OCI-LY3 (cell line): ENCODE measurements around the gene HOMEZ.
"Not testable (repeated sequence)": the region's sequence is repeated elsewhere in the genome, so short reads cannot be mapped to it uniquely, and the experiment has no call there.

ENCODE experiments used
- H2AFZ ChIP-seq: fragments of 200-600, 300-600 bp; shearing (Covaris generic); 2 replicates; pipeline ENCODE4 v1.6.0; 2014; ENCODE audit warnings: antibody characterized with exemption, low read depth, low read length
- H3K27ac ChIP-seq: fragments of 200-600, 300-600 bp; sonication (generic); 2 replicates; pipeline ENCODE4 v1.5.1; 2014; ENCODE audit warnings: mild to moderate bottlenecking, low read length, moderate library complexity, mixed read lengths
- H3K27me3 ChIP-seq: fragments of 200-600, 300-600 bp; sonication (generic); 2 replicates; pipeline ENCODE4 v1.6.1; 2014; ENCODE audit warnings: low read depth, low read length, mixed read lengths
- H3K36me3 ChIP-seq: fragments of 200-600, 300-600 bp; sonication (generic); replicated peaks from 2 replicates; pipeline ENCODE3; 2014; ENCODE audit warnings: low read depth, low read length, mixed read lengths
- H3K4me1 ChIP-seq: fragments of 300-600, 200-600 bp; sonication (generic); 2 replicates; pipeline ENCODE4 v1.6.1; 2014; ENCODE audit warnings: low read length, mixed read lengths
- H3K4me2 ChIP-seq: fragments of 200-600, 300-600 bp; sonication (generic); 2 replicates; pipeline ENCODE4 v1.6.1; 2014; ENCODE audit warnings: low read length, mixed read lengths
- H3K4me3 ChIP-seq: fragments of 300-600, 200-600 bp; sonication (generic); 2 replicates; pipeline ENCODE4 v1.5.1; 2014; ENCODE audit warnings: antibody characterized with exemption, mild to moderate bottlenecking, low read length, moderate library complexity
- H3K79me2 ChIP-seq: fragments of 300-600, 200-600 bp; shearing (Covaris generic); 2 replicates; pipeline ENCODE4 v1.6.1; 2014; ENCODE audit warnings: mild to moderate bottlenecking, low read length, mixed read lengths
- H3K9ac ChIP-seq: fragments of 300-600, 200-600 bp; shearing (Covaris generic); 2 replicates; pipeline ENCODE4 v1.6.0; 2014; ENCODE audit warnings: mild to moderate bottlenecking, low read length, moderate library complexity
- H3K9me3 ChIP-seq: fragments of 200-600, 300-600 bp; shearing (Covaris generic); 2 replicates; pipeline ENCODE4 v1.6.1; 2014; ENCODE audit warnings: low read length, mixed read lengths; ENCODE audit not compliant: insufficient read depth
- H4K20me1 ChIP-seq: fragments of 200-600, 300-600 bp; sonication (generic); 2 replicates; pipeline ENCODE4 v1.6.1; 2016; ENCODE audit warnings: low read length, mixed read lengths; ENCODE audit not compliant: insufficient read depth
- CTCF ChIP-seq: fragments of 200-600, 300-600 bp; sonication (generic); IDR thresholded peaks from 2 replicates; pipeline ENCODE4 v1.5.1; 2014; ENCODE audit warnings: antibody characterized with exemption, low read length, low read depth
- EZH2phosphoT487 ChIP-seq: fragments of 200-600 bp; shearing (Covaris generic); IDR thresholded peaks from 2 replicates; pipeline ENCODE4 v1.6.1; 2018; ENCODE audit warnings: antibody characterized with exemption, mixed run types, low read depth

Gene HOMEZ

DNA sequence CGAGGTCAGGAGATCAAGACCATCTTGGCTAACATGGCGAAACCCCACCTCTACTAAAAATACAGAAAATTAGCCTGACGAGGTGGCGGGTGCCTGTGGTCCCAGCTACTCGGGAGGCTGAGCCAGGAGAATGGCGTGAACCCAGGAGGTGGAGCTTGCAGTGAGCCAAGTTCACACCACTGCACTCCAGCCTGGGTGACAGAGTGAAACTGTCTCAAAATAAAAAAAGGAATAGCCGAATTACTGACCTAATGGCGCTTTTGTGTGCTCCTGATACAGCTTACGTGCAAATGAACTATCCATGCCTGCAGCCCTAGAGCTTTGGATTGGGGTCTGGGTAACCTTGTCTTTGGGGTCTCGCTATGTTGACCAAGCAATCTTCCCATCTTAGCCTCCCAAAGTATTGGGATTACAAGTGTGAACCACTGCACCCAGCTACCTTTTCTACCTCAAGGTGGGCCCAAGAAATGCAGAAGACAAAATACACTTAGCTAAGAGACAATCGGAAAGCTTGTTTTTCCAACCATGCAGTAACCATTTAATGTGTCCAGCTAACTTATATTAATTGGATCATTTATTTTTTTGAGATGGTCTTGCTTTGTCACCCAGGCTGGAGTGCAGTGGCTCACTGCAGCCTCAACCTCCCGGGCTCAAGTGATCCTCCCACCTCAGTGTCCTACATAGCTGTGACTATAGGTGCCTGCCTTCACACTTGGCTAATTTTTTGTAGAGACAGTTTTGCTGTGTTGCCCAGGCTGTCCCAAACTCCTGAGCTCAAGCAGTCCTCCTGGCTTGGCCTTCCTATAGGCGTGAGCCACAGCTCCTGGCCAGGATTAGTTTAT is 40.8 kb upstream of the HOMEZ start:
- Histone ChIP-seq H4K20me1 (peaks cover 9% of the 10 kb centered on the region; the same call in 1 of the 2 replicates), H3K36me3 (peaks cover 28% of the 10 kb centered on the region), H2AFZ (no peak overlapping the region), H3K9me3 (no peaks in the 10 kb centered on the region), H3K4me2 (no peak overlapping the region), H3K4me3 (no peak overlapping the region), H3K4me1 (peaks cover 10% of the 10 kb centered on the region), H3K27ac (no peak overlapping the region), H3K27me3 (no peaks in the 10 kb centered on the region), H3K9ac (no peak overlapping the region), H3K79me2 (peaks cover 24% of the 10 kb centered on the region)
- TF ChIP-seq EZH2phosphoT487 (no peak), CTCF (no peak)

DNA sequence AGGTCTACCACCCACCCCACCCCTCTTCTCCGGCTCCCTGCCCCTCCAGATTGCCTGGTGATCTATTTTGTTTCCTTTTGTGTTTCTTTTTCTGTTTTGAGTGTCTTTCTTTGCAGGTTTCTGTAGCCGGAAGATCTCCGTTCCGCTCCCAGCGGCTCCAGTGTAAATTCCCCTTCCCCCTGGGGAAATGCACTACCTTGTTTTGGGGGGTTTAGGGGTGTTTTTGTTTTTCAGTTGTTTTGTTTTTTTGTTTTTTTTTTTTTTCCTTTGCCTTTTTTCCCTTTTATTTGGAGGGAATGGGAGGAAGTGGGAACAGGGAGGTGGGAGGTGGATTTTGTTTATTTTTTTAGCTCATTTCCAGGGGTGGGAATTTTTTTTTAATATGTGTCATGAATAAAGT is 39.8 kb upstream of the HOMEZ start:
- Histone ChIP-seq H3K36me3 (peaks cover 28% of the 10 kb centered on the region), H3K4me1 (peaks cover 10% of the 10 kb centered on the region), H3K79me2 (peaks cover 28% of the 10 kb centered on the region)
- H3K4me3 ChIP-seq, H3K27ac ChIP-seq, H2AFZ ChIP-seq, H3K4me2 ChIP-seq, H3K27me3 ChIP-seq, H3K9me3 ChIP-seq, H3K9ac ChIP-seq, H4K20me1 ChIP-seq: not testable (repeated sequence)

DNA sequence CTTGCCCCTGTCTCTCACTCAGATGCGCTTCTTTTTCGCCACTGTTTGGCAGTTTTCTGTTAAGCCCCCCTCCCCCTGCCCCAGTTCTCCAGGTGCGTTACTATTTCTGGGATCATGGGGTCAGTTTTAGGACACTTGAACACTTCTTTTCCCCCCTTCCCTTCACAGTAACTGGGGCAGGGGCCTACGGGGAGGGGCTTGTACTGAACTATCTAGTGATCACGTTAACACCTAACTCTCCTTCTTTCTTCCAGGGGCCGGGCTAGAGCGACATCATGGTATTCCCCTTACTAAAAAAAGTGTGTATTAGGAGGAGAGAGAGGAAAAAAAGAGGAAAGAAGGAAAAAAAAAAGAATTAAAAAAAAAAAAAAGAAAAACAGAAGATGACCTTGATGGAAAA is 39.1 kb upstream of the HOMEZ start:
- no peaks in the 10 kb centered on the region for H3K9me3 ChIP-seq
- H3K27me3 ChIP-seq: no peaks in the 10 kb centered on the region
- no peak overlapping the region for H3K9ac ChIP-seq

GRCh38 chr14:23324455-23324846 is 38.5 kb upstream of the HOMEZ start:
- H3K4me2 ChIP-seq: no peak overlapping the region
- no peaks in the 10 kb centered on the region for H3K9me3 ChIP-seq
- no peak overlapping the region for H3K27ac ChIP-seq
- H3K4me1 ChIP-seq: peaks cover 19% of the 10 kb centered on the region
- TF ChIP-seq EZH2phosphoT487: no peak
- no peak for TF ChIP-seq CTCF
- H2AFZ ChIP-seq: no peak overlapping the region
- H3K36me3 ChIP-seq: peaks cover 28% of the 10 kb centered on the region
- no peak overlapping the region for H3K4me3 ChIP-seq
- H3K9ac ChIP-seq: no peak overlapping the region
- H3K79me2 ChIP-seq: peaks cover 35% of the 10 kb centered on the region
- peaks cover 9% of the 10 kb centered on the region; the same call in 1 of the 2 replicates for H4K20me1 ChIP-seq
- no peaks in the 10 kb centered on the region for H3K27me3 ChIP-seq

More for the DNA sequence above, 39.1 kb upstream of the HOMEZ start:
- Histone ChIP-seq H4K20me1 (peaks cover 9% of the 10 kb centered on the region; the same call in 1 of the 2 replicates), H3K4me2 (no peak overlapping the region), H3K79me2 (peaks cover 34% of the 10 kb centered on the region), H3K4me1 (peaks cover 15% of the 10 kb centered on the region), H2AFZ (no peak overlapping the region), H3K4me3 (no peak overlapping the region), H3K36me3 (peaks cover 28% of the 10 kb centered on the region), H3K27ac (no peak overlapping the region)
- TF ChIP-seq CTCF (no peak), EZH2phosphoT487 (no peak)
